Activated T-helper 17 cell treated with anti-CD3 and anti-CD28 coated beads, Interleukin-2, amount 50 U/mL, for 72 hours (primary cell): ENCODE data around the gene AEN. TPM values are rescaled to one million over a fixed set of nuclear protein-coding genes. Genes with fewer than 3 reads are reported as not detected.

Source experiments
- total RNA-seq, 2 donors: library from RNA; stranded (reverse); gene quantifications; one replicate each; pipeline ENCODE4 v1.2.3, GENCODE V29; 2022

The AEN gene
- total RNA-seq, 2 donors from 2014 or later = 43.6 to 53.8 TPM

Other genes with a start within 250 kb of the AEN start
- 10 to 100 TPM; 26.4 to 34.3 TPM for gene MRPL46, start 154.0 kb upstream of the AEN start, total RNA-seq
- gene MRPS11, start 153.6 kb upstream of the AEN start, total RNA-seq = 10 to 100 TPM; 44.4 to 75.0 TPM
- gene DET1, start 74.7 kb upstream of the AEN start, total RNA-seq = 1 to 10 TPM; 2.3 to 4.2 TPM
- 10 to 100 TPM; 34.9 to 89.7 TPM for gene ISG20, start 17.7 kb downstream of the AEN start, total RNA-seq
- not detected for gene ACAN, start 182.1 kb downstream of the AEN start, total RNA-seq